Hematopoietic multipotent progenitor cell treated with erythropoietin and hydrocortisone succinate and interleukin-3 and kit ligand, for 15 days (in vitro differentiated cells): ENCODE data around the gene ZNF469.
"Not testable (repeated sequence)": the region's sequence is repeated elsewhere in the genome, so short reads cannot be mapped to it uniquely, and the experiment has no call there.

Experiments used
- DNase-seq: peaks from one replicate; pipeline ENCODE4 v3.0.0-alpha.2; 2015; ENCODE audit warnings: low spot score

The ZNF469 gene

GRCh38 chr16:88358023-88358420, 24.7 kb upstream of the ZNF469 start:
- DNase-seq = no peak

- no peak for DNase-seq
Measured at GRCh38 chr16:88359008-88359407, 23.8 kb upstream of the ZNF469 start.

DNA sequence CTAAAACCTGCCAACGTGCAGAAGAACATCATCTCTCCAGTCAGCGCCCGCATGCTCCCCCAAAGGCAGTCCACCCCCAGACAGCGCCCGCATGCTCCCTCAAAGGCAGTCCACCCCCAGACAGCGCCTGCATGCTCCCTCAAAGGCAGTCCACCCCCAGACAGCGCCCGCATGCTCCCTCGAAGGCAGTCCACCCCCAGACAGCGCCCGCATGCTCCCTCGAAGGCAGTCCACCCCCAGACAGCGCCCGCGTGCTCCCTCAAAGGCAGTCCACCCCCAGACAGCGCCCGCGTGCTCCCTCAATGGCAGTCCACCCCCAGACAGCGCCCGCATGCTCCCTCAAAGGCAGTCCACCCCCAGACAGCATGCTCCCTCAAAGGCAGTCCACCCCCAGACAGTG, 22.4 kb upstream of the ZNF469 start:
- DNase-seq = not testable (repeated sequence)

- no peak for DNase-seq
Measured at GRCh38 chr16:88360999-88361398, 21.8 kb upstream of the ZNF469 start.

DNA sequence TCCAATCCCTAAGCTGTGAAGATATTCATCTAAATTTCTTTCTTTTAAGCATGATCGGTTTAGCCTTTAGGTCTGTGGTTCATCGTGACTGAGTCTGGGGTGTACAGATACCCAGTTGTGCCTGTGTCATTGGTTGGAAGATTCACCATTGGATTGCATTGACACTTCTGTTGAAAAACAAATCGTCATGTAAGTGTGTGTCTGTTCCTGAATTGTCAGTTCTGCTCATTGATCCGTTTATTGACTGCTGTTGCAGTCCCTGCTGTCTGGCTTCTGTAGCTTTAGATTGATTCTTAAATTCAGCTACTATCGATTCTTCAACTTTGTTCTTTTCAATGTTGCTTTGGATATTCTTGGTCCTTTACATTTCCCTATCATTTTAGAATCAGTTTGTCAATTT, 21.0 kb upstream of the ZNF469 start:
- no peak for DNase-seq

DNA sequence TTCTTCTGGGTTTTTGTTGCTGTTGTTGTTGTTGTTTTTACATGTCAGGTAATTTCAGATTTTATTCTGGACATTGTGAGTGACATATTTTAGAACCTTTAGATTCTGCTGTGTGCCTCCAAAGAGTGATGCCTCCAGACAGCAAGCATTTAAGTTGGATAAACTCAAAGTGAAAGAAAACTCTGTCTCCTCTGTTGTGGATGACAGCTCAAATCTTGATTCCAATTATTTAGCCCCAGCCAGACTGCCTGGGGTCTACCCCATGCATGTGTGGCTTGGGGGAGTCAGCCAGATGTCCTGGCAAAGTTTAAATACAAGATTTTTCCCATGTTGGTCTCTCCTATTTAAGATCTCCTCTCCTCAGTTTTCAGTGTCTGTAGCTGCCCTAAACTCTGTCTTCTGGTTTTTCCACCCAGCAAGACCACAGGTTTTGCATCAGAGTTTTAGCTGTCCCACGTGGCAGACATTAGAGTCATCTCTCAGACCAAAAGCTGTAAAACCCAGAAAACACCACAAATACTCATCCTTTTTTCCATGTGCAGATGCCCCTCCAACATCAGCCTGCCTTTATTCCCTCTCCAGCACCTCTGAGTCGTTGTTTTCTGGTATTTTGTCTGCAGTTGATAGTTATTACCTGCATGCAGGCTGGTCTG, 19.4 kb upstream of the ZNF469 start:
- no peak for DNase-seq

DNA sequence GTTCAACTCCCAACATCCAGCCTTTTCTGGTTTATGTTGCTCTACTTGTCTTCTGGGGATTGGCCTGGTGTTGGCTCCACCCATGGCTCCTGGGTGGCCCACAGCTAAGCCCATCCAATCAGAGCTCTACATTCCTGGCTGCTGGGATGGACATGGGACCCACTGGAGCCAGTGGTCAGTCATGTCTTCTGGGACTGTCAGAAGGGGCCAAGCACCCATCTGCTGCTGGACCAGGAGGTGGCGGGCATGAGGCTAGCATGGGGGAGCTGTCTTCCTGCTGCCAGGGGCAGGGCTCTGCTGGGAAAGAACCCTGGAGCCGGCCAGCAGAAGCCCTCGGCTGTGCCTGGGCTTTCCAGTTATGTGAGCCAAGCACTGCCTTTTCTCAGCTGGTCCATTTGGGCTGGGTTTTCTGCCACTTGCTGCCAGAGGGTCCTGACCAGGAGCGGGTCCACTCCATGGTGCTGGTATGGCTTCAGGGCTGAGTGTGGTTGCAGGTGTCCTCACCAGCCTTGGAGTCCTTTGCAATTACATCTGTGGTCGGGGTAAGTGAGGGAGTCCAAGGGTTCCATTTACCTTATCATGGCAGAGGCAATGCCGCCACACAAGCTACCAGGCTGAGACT, 17.4 kb upstream of the ZNF469 start:
- DNase-seq = no peak

DNA sequence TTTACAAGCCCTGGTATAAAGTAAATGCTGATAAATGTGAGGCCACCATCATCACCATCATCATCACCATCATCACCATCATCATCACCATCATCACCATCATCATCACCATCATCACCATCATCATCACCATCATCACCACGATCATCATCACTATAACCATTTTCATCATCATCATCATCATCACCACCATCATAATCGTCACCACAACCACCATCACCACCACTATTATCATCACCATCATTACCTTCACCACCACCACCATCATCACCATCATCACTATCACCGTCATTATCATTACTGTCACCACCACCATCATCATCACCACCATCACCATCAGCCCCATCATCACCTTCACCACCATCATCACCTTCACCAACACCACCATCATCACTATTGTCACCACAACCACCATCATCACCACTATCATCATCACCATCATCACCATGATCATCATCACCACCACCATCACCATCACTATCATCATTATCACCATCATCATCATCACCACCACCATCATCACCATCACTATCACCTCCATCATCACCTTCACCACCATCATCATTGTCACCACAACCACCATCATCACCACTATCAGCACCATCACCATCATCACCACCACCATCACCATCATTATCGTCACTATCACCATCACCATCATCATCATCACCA, 16.6 kb upstream of the ZNF469 start:
- no peak for DNase-seq

GRCh38 chr16:88366704-88367047, 16.1 kb upstream of the ZNF469 start:
- DNase-seq = no peak

- no peak for DNase-seq
Measured at GRCh38 chr16:88367560-88367959, 15.2 kb upstream of the ZNF469 start.

DNA sequence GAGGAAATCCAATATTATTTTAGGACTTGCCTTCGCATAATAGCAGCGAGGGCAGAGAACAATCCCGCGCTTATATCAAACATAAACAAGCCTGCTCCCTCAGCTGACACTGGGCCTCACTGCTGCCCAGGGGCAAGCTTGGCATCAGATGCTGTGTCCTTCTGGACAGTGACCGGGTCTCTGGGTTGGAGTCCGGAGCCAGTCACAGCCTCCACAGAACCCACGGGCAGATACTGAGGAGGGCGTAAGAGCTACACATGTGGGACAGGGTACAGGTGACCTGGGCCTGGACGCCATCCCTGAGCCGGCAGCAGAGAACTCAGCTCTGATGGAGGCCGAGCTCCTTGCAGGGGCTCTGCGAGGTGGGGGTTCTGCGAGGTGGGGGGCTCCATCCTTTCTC, 14.7 kb upstream of the ZNF469 start:
- no peak for DNase-seq

GRCh38 chr16:88368994-88369393, 13.8 kb upstream of the ZNF469 start:
- DNase-seq = no peak

DNA sequence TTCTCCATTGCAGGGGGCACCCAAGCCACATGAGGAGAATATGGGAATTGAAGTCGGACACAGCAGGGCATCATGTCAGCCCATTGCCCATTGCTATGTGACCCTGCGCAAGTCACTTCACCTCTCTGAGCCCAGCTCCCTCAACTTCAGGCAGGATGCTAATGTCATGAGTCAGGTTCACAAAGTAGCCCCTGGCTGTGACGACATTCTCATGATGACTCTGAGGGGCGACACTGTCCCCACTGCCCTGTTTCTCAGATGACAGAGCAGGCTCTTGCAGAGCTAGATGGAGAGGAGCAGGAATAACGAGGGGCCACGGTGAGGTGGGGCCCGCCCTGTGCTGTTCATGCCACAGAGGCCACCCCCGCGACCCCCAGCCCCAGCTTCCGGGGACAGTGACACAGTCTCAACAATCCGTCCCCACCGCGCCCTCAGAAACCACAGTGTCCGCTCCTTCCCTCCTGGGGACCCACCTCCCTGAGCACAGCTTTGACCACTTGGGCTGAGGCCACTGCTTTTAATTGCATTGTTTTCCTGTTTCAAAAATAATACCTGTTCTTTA, 13.2 kb upstream of the ZNF469 start:
- no peak for DNase-seq

- no peak for DNase-seq
Measured at GRCh38 chr16:88370365-88370764, 12.4 kb upstream of the ZNF469 start.

DNA sequence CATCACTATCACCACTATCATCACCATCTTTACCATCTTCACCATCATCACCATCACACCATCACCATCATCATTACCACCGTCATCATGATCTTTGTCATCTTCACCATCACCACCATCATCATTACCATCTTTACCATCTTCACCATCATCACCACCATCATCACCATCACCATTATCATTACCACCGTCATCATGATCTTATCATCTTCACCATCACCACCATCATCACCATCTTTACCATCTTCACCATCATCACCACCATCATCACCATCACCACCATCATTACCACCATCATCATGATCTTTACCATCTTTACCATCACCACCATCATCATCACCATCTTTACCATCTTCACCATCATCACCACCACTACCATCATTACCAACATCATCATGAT, 10.2 kb upstream of the ZNF469 start:
- DNase-seq = no peak

DNA sequence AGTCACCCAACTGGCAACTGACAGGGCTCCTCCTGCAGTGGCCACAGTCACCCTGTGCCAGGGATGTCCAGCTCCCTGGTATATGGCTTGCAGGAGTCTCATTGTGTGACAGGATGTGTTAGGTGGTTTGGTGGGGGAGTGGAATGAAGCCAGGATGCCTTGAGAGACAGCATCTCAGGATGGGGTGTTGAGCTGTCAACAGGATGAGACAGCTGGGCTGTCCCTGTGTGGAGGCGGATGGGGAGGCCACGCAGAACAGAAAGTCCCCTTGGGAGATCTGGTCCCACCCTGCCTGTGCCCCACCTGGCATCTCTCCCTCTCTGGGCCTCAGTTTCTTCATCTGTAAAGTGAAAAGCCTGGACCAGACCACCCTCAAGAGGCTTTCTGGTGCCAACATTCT, 9.5 kb upstream of the ZNF469 start:
- no peak for DNase-seq

DNA sequence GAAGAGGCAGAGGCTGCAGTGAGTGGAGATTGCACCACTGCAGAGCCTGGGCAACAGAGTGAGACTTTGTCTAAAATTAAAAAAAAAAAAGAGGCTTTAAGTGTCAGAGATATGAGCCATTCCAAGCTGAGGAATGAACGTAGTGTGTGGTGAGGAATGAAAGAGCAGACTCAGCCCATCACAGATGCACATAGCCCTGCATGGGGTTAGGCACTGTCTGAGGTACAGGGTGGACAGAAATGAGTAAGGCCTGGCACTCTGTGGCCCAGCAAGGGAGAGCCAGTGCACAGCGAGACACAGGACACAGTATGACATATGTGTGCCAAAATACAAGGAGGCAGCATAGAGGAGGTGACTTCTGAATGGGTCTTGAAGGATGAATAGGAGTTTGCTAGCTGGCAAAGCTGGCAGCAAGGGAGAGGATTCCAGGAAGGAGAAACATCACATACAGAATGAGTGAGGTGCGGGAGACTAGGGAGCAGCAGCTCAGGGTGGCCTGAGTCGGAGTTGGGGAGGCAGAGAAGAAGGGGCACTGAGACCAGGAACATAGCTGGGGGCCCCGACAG, 8.7 kb upstream of the ZNF469 start:
- DNase-seq = no peak

DNA sequence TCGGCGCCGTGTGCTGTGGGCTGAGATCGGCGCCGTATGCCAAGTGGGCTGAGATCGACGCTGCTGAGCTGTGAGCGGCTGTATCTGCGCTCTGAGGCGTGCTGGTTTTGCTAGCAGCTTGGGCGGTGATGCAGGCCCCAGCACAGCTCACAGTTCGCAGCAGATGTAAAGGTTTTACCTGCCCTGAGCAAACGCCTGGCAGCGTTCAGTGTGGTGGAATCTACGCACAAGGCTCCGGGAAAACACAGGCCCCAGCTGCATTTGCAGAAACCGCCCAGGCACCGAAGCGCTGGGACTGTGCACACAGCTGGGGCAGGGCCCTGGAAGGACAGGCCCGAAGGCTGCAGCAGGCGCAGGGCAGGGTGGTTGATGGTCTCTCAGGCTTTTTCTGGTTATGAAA, 8.0 kb upstream of the ZNF469 start:
- no peak for DNase-seq

DNA sequence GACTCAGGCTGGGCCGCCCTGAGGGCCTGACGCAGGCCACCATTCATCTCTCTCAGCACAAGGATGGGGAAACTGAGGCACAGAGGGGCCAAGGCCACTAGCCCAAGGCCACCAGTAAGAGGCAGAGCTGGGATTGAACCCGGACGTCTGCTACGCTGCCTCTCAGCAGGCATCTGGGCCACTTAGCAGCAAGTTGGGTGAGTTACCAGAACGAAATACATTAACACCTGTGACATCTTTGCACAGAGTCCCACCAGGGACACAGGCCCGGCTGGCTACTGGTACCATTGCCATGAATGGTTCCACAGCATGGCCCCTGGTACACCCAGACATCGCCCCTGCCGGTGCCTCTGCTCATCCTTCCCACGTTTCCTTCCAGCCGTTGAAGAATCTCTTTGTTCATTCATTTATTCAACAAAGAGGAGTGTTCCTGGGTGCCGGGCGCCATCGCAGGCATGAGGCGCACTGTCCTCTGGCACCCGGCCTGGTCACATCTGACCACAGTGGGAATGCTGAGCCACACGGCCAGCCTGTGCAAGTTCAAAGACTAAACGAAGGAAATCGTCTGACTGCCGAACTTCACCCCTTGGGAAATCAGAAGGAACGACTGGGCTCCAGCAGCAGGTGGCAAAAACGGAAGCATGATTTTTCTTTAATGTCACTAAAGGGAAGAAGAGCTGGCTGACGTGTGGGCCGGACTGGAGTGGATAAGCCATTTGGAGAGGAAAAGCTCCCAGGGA, 7.4 kb upstream of the ZNF469 start:
- no peak for DNase-seq

DNA sequence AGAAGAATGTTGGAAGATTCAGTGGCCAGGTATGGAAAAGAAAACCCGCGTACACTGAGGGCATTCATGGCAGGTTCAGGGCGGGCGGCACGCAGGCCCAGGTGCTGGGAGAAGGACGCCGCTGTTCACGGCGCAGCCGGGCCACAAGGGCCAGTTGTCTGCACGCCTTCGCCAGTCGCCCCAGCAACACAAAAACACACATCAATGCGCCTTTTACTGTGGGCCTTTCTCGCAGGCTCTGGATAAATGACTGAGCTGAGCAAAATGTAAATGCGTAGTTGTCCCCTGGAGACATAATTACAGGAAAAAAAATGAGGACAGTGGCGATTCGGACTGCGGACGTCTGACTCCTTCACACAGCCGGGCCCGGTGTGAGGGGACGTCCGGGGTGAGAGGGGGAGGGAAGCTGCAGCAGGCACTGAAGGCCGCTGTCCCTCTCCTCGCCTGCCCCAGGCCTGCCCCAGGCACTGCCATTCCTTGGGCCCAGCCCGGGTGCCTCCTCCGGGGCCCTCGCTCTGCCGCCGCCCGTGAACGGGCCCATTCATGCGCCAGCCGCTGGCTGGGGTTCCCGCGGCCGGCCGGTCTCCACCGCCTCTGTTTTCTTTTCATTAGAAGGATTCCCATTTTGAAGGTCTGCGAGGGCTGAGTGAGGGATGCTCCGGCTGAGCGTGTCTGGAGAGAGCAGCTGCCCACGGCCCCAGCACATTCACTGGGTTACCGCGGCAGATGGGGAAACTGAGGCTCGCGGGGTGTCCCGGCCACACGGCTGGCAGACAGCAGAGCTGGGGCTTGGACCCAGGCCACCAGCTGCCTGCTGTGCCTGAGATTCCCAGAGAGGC, 6.5 kb upstream of the ZNF469 start:
- DNase-seq = no peak
